Astrocyte (in vitro differentiated cells and primary cell): Measurements from ENCODE around the gene TSEN54. TPM values are rescaled to one million over a fixed set of nuclear protein-coding genes. Genes with fewer than 3 reads are reported as not detected.
A peak's percentile ranks its signal among the peaks of the same experiment; 100 is the strongest.

ENCODE experiments used
- DNase-seq: peaks from one replicate; pipeline ENCODE4 v3.0.0-alpha.2; 2010; ENCODE audit warnings: low read depth
- FAIRE-seq: peaks from 2 replicates; lab custom pipeline; 2011; peaks lifted over from hg19 to GRCh38; lab: Jason Lieb, UNC
- H2AFZ ChIP-seq: 2 replicates; pipeline ENCODE4 v1.6.0; 2012; ENCODE audit warnings: low read depth, low read length, inconsistent platforms
- H3K27ac ChIP-seq: 2 replicates; pipeline ENCODE4 v1.5.1; 2011; ENCODE audit warnings: low read depth, low read length, inconsistent platforms
- H3K27me3 ChIP-seq: 2 replicates; pipeline ENCODE4 v1.6.0; 2011; ENCODE audit warnings: low read length, inconsistent platforms; ENCODE audit not compliant: insufficient read depth
- H3K36me3 ChIP-seq: 2 replicates; pipeline ENCODE4 v1.5.1; 2011; ENCODE audit warnings: low read length, inconsistent platforms; ENCODE audit not compliant: insufficient read depth
- H3K4me1 ChIP-seq: 2 replicates; pipeline ENCODE4 v1.5.1; 2011; ENCODE audit warnings: low read length, inconsistent platforms; ENCODE audit not compliant: insufficient read depth
- H3K4me2 ChIP-seq: 2 replicates; pipeline ENCODE4 v1.6.0; 2012; ENCODE audit warnings: low read length, inconsistent platforms
- H3K4me3 ChIP-seq: 2 replicates; pipeline ENCODE4 v1.5.1; 2011; ENCODE audit warnings: low read depth, mild to moderate bottlenecking, low read length, inconsistent platforms; ENCODE audit not compliant: insufficient read depth
- H3K79me2 ChIP-seq: 2 replicates; pipeline ENCODE4 v1.6.0; 2012; ENCODE audit warnings: mild to moderate bottlenecking, low read length, inconsistent platforms; ENCODE audit not compliant: insufficient read depth
- H3K9ac ChIP-seq: 2 replicates; pipeline ENCODE4 v1.6.0; 2012; ENCODE audit warnings: mild to moderate bottlenecking, low read length, inconsistent platforms
- H3K9me3 ChIP-seq: 2 replicates; pipeline ENCODE4 v1.5.1; 2012; ENCODE audit warnings: low read depth, mild to moderate bottlenecking, low read length, inconsistent platforms; ENCODE audit not compliant: insufficient read depth
- H4K20me1 ChIP-seq: 2 replicates; pipeline ENCODE4 v1.6.0; 2012; ENCODE audit warnings: low read length, inconsistent platforms; ENCODE audit not compliant: insufficient read depth
- H3K27ac Mint-ChIP-seq: one replicate; pipeline ENCODE4 v1.8.0; 2021; ENCODE audit warnings: mild to moderate bottlenecking, mixed read lengths; ENCODE audit not compliant: unreplicated experiment
- H3K27me3 Mint-ChIP-seq: one replicate; pipeline ENCODE4 v1.8.0; 2021; ENCODE audit warnings: low read depth, mixed read lengths; ENCODE audit not compliant: unreplicated experiment
- H3K36me3 Mint-ChIP-seq: one replicate; pipeline ENCODE4 v1.8.0; 2021; ENCODE audit warnings: low read depth, mixed read lengths; ENCODE audit not compliant: unreplicated experiment
- H3K4me1 Mint-ChIP-seq: one replicate; pipeline ENCODE4 v1.8.0; 2021; ENCODE audit warnings: low read depth, mixed read lengths; ENCODE audit not compliant: unreplicated experiment
- H3K4me3 Mint-ChIP-seq: one replicate; pipeline ENCODE4 v1.8.0; 2021; ENCODE audit warnings: mild to moderate bottlenecking, moderate library complexity, mixed read lengths; ENCODE audit not compliant: unreplicated experiment
- H3K9me3 Mint-ChIP-seq: one replicate; pipeline ENCODE4 v1.8.0; 2021; ENCODE audit warnings: mild to moderate bottlenecking, mixed read lengths; ENCODE audit not compliant: unreplicated experiment
- CTCF ChIP-seq: IDR thresholded peaks from 2 replicates; pipeline ENCODE4 v1.5.1; 2011; ENCODE audit warnings: low read depth, mild to moderate bottlenecking, inconsistent platforms, low read length, moderate library complexity; ENCODE audit not compliant: insufficient read depth
- EZH2 ChIP-seq: IDR thresholded peaks from 2 replicates; pipeline ENCODE4 v1.6.1; 2012; ENCODE audit warnings: mild to moderate bottlenecking, low read length, inconsistent platforms; ENCODE audit not compliant: insufficient read depth
- total RNA-seq: library from RNA; stranded (reverse); gene quantifications from 2 replicates; pipeline ENCODE4 v1.2.1, GENCODE V29; 2021

TSEN54 gene
- total RNA-seq, 1 donor from 2014 or later: 16.5 TPM

GRCh38 chr17:75540923-75541503 is 24.7 kb downstream of the TSEN54 start:
- Mint-ChIP-seq H3K27me3 (peaks cover 8% of the 10 kb centered on the region), H3K4me1 (peaks cover 3% of the 10 kb centered on the region), H3K36me3 (no peaks in the 10 kb centered on the region), H3K4me3 (no peak overlapping the region), H3K27ac (no peak overlapping the region), H3K9me3 (no peaks in the 10 kb centered on the region)
- Histone ChIP-seq H3K36me3 (no peaks in the 10 kb centered on the region), H3K4me2 (no peak overlapping the region), H3K27me3 (no peaks in the 10 kb centered on the region), H3K9me3 (no peaks in the 10 kb centered on the region), H3K4me3 (no peak overlapping the region), H4K20me1 (no peaks in the 10 kb centered on the region), H3K9ac (no peak overlapping the region), H3K79me2 (no peaks in the 10 kb centered on the region), H3K27ac (no peak overlapping the region), H2AFZ (no peak overlapping the region), H3K4me1 (no peaks in the 10 kb centered on the region)
- DNase-seq (no peak), FAIRE-seq (no peak)
- TF ChIP-seq CTCF (no peak), EZH2 (no peak)

- no peak overlapping the region for H3K27ac Mint-ChIP-seq
- DNase-seq: no peak
- Histone ChIP-seq H3K9me3 (no peaks in the 10 kb centered on the region), H3K4me1 (no peaks in the 10 kb centered on the region), H3K79me2 (no peaks in the 10 kb centered on the region), H3K36me3 (no peaks in the 10 kb centered on the region), H3K4me2 (no peak overlapping the region), H4K20me1 (no peaks in the 10 kb centered on the region), H3K4me3 (no peak overlapping the region), H3K27ac (no peak overlapping the region), H3K9ac (no peak overlapping the region), H3K27me3 (peaks cover 3% of the 10 kb centered on the region), H2AFZ (no peak overlapping the region)
- TF ChIP-seq CTCF (no peak), EZH2 (no peak)
- FAIRE-seq: no peak
- no peaks in the 10 kb centered on the region for H3K9me3 Mint-ChIP-seq
- peaks cover 3% of the 10 kb centered on the region for H3K4me1 Mint-ChIP-seq
- H3K27me3 Mint-ChIP-seq: peaks cover 8% of the 10 kb centered on the region
- H3K36me3 Mint-ChIP-seq: no peaks in the 10 kb centered on the region
- peak overlapping the region; percentile 60 for H3K4me3 Mint-ChIP-seq
Measured at GRCh38 chr17:75542229-75542628, 25.9 kb downstream of the TSEN54 start.

- no peaks in the 10 kb centered on the region for H4K20me1 ChIP-seq
- no peak overlapping the region for H3K27ac ChIP-seq
- no peaks in the 10 kb centered on the region for H3K36me3 Mint-ChIP-seq
- H3K9me3 Mint-ChIP-seq: no peaks in the 10 kb centered on the region
- H3K4me1 ChIP-seq: no peaks in the 10 kb centered on the region
- TF ChIP-seq EZH2: no peak
- TF ChIP-seq CTCF: no peak
- H3K27me3 Mint-ChIP-seq: peaks cover 8% of the 10 kb centered on the region
- DNase-seq (no peak), FAIRE-seq (no peak)
- no peak overlapping the region for H3K4me3 ChIP-seq
- H3K9ac ChIP-seq: no peak overlapping the region
- no peak overlapping the region for H3K4me2 ChIP-seq
- H3K27ac Mint-ChIP-seq: no peak overlapping the region
- H3K79me2 ChIP-seq: no peaks in the 10 kb centered on the region
- H3K9me3 ChIP-seq: no peaks in the 10 kb centered on the region
- no peak overlapping the region for H2AFZ ChIP-seq
- no peak overlapping the region for H3K4me3 Mint-ChIP-seq
- peaks cover 3% of the 10 kb centered on the region for H3K4me1 Mint-ChIP-seq
- no peaks in the 10 kb centered on the region for H3K36me3 ChIP-seq
- peaks cover 4% of the 10 kb centered on the region for H3K27me3 ChIP-seq
Measured at GRCh38 chr17:75542728-75543336, 26.5 kb downstream of the TSEN54 start.
